D721Med (cell line): ENCODE data around the gene PBRM1.

Experiments used
- DNase-seq: peaks from one replicate; pipeline ENCODE4 v3.0.0; 2011; ENCODE audit warnings: low spot score; ENCODE audit not compliant: insufficient read length
- FAIRE-seq: peaks from 2 replicates; lab custom pipeline; 2011; peaks lifted over from hg19 to GRCh38; lab: Jason Lieb, UNC
- CTCF ChIP-seq: IDR thresholded peaks from 2 replicates; pipeline ENCODE4 v1.5.1; 2012; ENCODE audit warnings: mild to moderate bottlenecking, control low read depth; ENCODE audit not compliant: insufficient read depth; ENCODE audit errors: missing control alignments

Gene PBRM1

GRCh38 chr3:52608337-52608736, 77.4 kb downstream of the PBRM1 start:
- FAIRE-seq (peak; percentile 32), DNase-seq (no peak)
- no peak for TF ChIP-seq CTCF

GRCh38 chr3:52606373-52607085, 79.2 kb downstream of the PBRM1 start:
- DNase-seq = no peak
- no peak for FAIRE-seq
- no peak for TF ChIP-seq CTCF

GRCh38 chr3:52600258-52600657, 85.5 kb downstream of the PBRM1 start:
- TF ChIP-seq CTCF = no peak
- no peak for FAIRE-seq
- DNase-seq = no peak

- DNase-seq (no peak), FAIRE-seq (no peak)
- no peak for TF ChIP-seq CTCF
Measured at GRCh38 chr3:52596658-52597265, 89.0 kb downstream of the PBRM1 start.

- DNase-seq (no peak), FAIRE-seq (no peak)
- TF ChIP-seq CTCF = no peak
Measured at GRCh38 chr3:52593103-52593502, 92.6 kb downstream of the PBRM1 start.

- DNase-seq (no peak), FAIRE-seq (no peak)
- TF ChIP-seq CTCF = no peak
Measured at GRCh38 chr3:52574056-52574965, 111.4 kb downstream of the PBRM1 start.
